Body of pancreas (tissue), 4 donors: Measurements from ENCODE around the gene RANBP17. TPM values are rescaled to one million over a fixed set of nuclear protein-coding genes. Genes with fewer than 3 reads are reported as not detected.

Experiments
- ATAC-seq: fragments of 150-250 bp; one replicate; pipeline ENCODE4 v1.9.1; 2016
- DNase-seq, 4 donors: peaks; one replicate each; pipeline ENCODE4 v3.0.0-alpha.2; 2019
- H3K27ac ChIP-seq, 4 donors: fragments of 200-600 bp; sonication (generic); 1 replicate in 3 of 4; 2 replicates in 1 of 4; pipeline versions ENCODE4 v1.5.1 to v1.6.1; 2016 to 2019; ENCODE audit warnings: mild to moderate bottlenecking in 1 of 4, mixed read lengths in 1 of 4, moderate library complexity in 1 of 4
- H3K27me3 ChIP-seq, 2 donors: fragments of 200-600 bp; sonication (generic); one replicate each; pipeline ENCODE4 v1.6.0; 2016; ENCODE audit warnings: mild to moderate bottlenecking in 1 of 2
- H3K36me3 ChIP-seq, 2 donors: fragments of 200-600 bp; sonication (generic); replicated peaks in 1 of 2; 2 replicates each; pipeline ENCODE4 v1.5.1; 2016; ENCODE audit warnings: low read depth in 2 of 2; ENCODE audit not compliant: insufficient read depth in 1 of 2
- H3K4me1 ChIP-seq: fragments of 200-600 bp; sonication (generic); one replicate; pipeline ENCODE4 v1.6.0; 2016
- H3K4me3 ChIP-seq, 2 donors: fragments of 200-600 bp; sonication (generic); 1 replicate in 1 of 2; 2 replicates in 1 of 2; pipeline ENCODE4 v1.5.1; 2016 to 2019
- H3K9me3 ChIP-seq, 3 donors: fragments of 200-600 bp; sonication (generic); 1 replicate in 2 of 3; 2 replicates in 1 of 3; pipeline ENCODE4 v1.5.1; 2016
- CTCF ChIP-seq, 7 experiments: fragments of 450-650 bp in 4 of 7; fragments of 200-600 bp in 3 of 7; sonication (generic) in 3 of 7; IDR thresholded peaks; one replicate each; pipeline ENCODE4 v1.5.1; 2016 to 2019; ENCODE audit warnings: antibody characterized with exemption in 7 of 7
- POLR2A ChIP-seq, 3 donors: fragments of 450-650 bp; IDR thresholded peaks; one replicate each; pipeline ENCODE4 v1.6.1; 2016; ENCODE audit warnings: antibody characterized with exemption in 3 of 3, mild to moderate bottlenecking in 2 of 3
- WGBS, 2 donors: methylation state at CpG; one replicate each; pipeline ENCODE4 v1.1.5; 2017; 5-methylcytosine and 5-hydroxymethylcytosine counted together
- intact Hi-C: fragments of 100-400 bp; cut with DNase I; formaldehyde crosslinking; loops from one replicate; pipeline ENCODE4 v1.15.1; 2023
- total RNA-seq, 2 donors: library from RNA; depleted of rRNA; stranded (reverse); fragments of >200 nt; gene quantifications; one replicate each; pipeline ENCODE4 v1.1.0, GENCODE V29; 2016

Gene RANBP17
- total RNA-seq, 2 donors from 2014 or later, result 6.6 to 9.1 TPM

- no peaks in the 10 kb centered on the region for H3K36me3 ChIP-seq
- H3K27ac ChIP-seq, result no peak overlapping the region
- H3K4me3 ChIP-seq, result no peak overlapping the region
- DNase-seq, result no peak
- ATAC-seq, result no peak
- 87 to 97% methylated on average over 3 of the region's 3 CpGs for WGBS, 2 donors
- no peaks in the 10 kb centered on the region for H3K9me3 ChIP-seq
- H3K27me3 ChIP-seq, result no peaks in the 10 kb centered on the region
- TF ChIP-seq CTCF (IDR thresholded peaks at IDR 0.05), result no peak
- intact Hi-C loops, result no loop called here
- no peaks in the 10 kb centered on the region for H3K4me1 ChIP-seq
These were observed 194.1 kb downstream of the RANBP17 start for GRCh38 chr5:171055875-171056454.

GRCh38 chr5:171067540-171068130 is 205.8 kb downstream of the RANBP17 start:
- Histone ChIP-seq H3K36me3 (peaks cover 0 to 2% of the 10 kb centered on the region in 2 donors), H3K9me3 (peaks cover 0 to 19% (median 0%) of the 10 kb centered on the region in 3 donors), H3K27me3 (no peaks in the 10 kb centered on the region), H3K4me3 (no peak overlapping the region), H3K4me1 (no peaks in the 10 kb centered on the region), H3K27ac (no peak overlapping the region)
- no peak for ATAC-seq
- DNase-seq, result no peak
- intact Hi-C loops, result no loop called here
- TF ChIP-seq CTCF (IDR thresholded peaks at IDR 0.05) (no peak), POLR2A (IDR thresholded peaks at IDR 0.05) (no peak)
- WGBS, 2 donors, result 75 to 81% methylated on average over 2 of the region's 2 CpGs

- no peaks in the 10 kb centered on the region for H3K27me3 ChIP-seq
- ATAC-seq (no peak), DNase-seq (no peak)
- no peak overlapping the region for H3K27ac ChIP-seq
- no peak for TF ChIP-seq POLR2A (IDR thresholded peaks at IDR 0.05)
- TF ChIP-seq CTCF (IDR thresholded peaks at IDR 0.05), result no peak
- peaks cover 10% of the 10 kb centered on the region for H3K4me1 ChIP-seq
- WGBS, 2 donors, result 29 to 33% methylated on average over 5 of the region's 5 CpGs
- intact Hi-C loops, result no loop called here
- no peak overlapping the region for H3K4me3 ChIP-seq
- H3K9me3 ChIP-seq, result no peaks in the 10 kb centered on the region
- H3K36me3 ChIP-seq, result no peaks in the 10 kb centered on the region
These were observed 212.9 kb downstream of the RANBP17 start for GRCh38 chr5:171074747-171075146.

- DNase-seq, result no peak
- H3K27me3 ChIP-seq, result no peaks in the 10 kb centered on the region
- H3K36me3 ChIP-seq, result no peaks in the 10 kb centered on the region
- no peak overlapping the region for H3K4me3 ChIP-seq
- peaks cover 15% of the 10 kb centered on the region for H3K4me1 ChIP-seq
- WGBS, 2 donors, result 27 to 32% methylated on average over 7 of the region's 7 CpGs
- intact Hi-C loops, result no loop called here
- no peaks in the 10 kb centered on the region for H3K9me3 ChIP-seq
- ATAC-seq, result no peak
- H3K27ac ChIP-seq, result no peak overlapping the region
- TF ChIP-seq CTCF (IDR thresholded peaks at IDR 0.05), result no peak
- no peak for TF ChIP-seq POLR2A (IDR thresholded peaks at IDR 0.05)
These were observed 218.5 kb downstream of the RANBP17 start for GRCh38 chr5:171080186-171080938.
